Right lobe of liver (tissue), 4 donors: ENCODE data around the gene ZC4H2.

ENCODE experiments used
- POLR2A ChIP-seq: fragments of 450-650 bp; IDR thresholded peaks from one replicate; pipeline ENCODE4 v1.6.1; 2017; ENCODE audit warnings: antibody characterized with exemption, mild to moderate bottlenecking
- TF ChIP-seq, protein P1 (sequence below), 4 donors: fragments of 200-600 bp in 3 of 4; fragments of 450-650 bp in 1 of 4; IDR thresholded peaks; one replicate each; pipeline versions ENCODE4 v1.5.1 to v1.8.0; 2016 to 2022; ENCODE audit warnings: antibody characterized with exemption in 4 of 4, mild to moderate bottlenecking in 2 of 4
- donor health status: DM: no; HTN: no; CAD: no.
- donor health status: DM: no; HTN: no; CAD: no.
- donor health status: DM: no; HTN: yes; CAD: no.

DNA sequence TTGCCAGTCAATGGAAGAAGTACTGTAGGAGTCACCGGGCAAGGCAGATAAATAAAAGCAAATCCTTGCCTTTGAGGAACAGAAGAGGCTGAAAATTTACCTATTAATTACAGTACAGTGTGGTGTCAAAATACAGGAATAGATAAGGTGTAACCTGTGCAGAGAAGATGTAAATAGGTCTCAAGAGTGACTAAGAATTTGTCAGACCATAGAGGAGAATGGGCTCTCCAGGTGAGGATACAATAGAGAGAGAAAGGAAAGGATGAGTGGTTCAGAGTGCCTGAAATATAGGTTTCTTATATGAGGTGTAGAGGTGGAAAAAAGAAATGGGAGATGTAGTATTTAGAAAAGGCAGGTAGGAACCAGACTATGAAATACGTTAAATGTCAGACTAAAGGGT lies 801 bp upstream of the ZC4H2 start:
- TF ChIP-seq, protein P1, sequence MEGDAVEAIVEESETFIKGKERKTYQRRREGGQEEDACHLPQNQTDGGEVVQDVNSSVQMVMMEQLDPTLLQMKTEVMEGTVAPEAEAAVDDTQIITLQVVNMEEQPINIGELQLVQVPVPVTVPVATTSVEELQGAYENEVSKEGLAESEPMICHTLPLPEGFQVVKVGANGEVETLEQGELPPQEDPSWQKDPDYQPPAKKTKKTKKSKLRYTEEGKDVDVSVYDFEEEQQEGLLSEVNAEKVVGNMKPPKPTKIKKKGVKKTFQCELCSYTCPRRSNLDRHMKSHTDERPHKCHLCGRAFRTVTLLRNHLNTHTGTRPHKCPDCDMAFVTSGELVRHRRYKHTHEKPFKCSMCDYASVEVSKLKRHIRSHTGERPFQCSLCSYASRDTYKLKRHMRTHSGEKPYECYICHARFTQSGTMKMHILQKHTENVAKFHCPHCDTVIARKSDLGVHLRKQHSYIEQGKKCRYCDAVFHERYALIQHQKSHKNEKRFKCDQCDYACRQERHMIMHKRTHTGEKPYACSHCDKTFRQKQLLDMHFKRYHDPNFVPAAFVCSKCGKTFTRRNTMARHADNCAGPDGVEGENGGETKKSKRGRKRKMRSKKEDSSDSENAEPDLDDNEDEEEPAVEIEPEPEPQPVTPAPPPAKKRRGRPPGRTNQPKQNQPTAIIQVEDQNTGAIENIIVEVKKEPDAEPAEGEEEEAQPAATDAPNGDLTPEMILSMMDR (IDR thresholded peaks at IDR 0.05): no peak
- no peak for TF ChIP-seq POLR2A
